Activated naive CD8-positive, alpha-beta T cell treated with anti-CD3 and anti-CD28 coated beads, Interleukin-2, amount 10 ng/mL, durations not matched to agents 7 days and 5 days (primary cell): ENCODE measurements around the gene C14orf132. TPM values are rescaled to one million over a fixed set of nuclear protein-coding genes. Genes with fewer than 3 reads are reported as not detected.

Experiments used
- ATAC-seq: fragments of 150-1000 bp; cut with Tn5 transposase; one replicate; pipeline ENCODE4 v1.10.0; 2021; ENCODE audit warnings: low read depth, moderate library complexity
- POLR2A ChIA-PET: fragments of 350-600 bp; sonication (Branson Sonifier 250); formaldehyde crosslinking; loops from one replicate; lab custom pipeline; 2021; ENCODE audit warnings: antibody characterized with exemption; lab: Charles Lee
- DNase-seq: peaks from one replicate; pipeline ENCODE4 v3.0.0; 2021
- H3K27ac Mint-ChIP-seq: one replicate; pipeline ENCODE4 v1.8.0; 2022; ENCODE audit warnings: mild to moderate bottlenecking, mixed read lengths
- H3K27me3 Mint-ChIP-seq: one replicate; pipeline ENCODE4 v1.8.0; 2022; ENCODE audit warnings: mild to moderate bottlenecking, moderate library complexity, mixed read lengths
- H3K36me3 Mint-ChIP-seq: one replicate; pipeline ENCODE4 v1.8.0; 2021; ENCODE audit warnings: mild to moderate bottlenecking, mixed read lengths
- H3K4me1 Mint-ChIP-seq: one replicate; pipeline ENCODE4 v1.8.0; 2021; ENCODE audit warnings: mixed read lengths
- H3K4me3 Mint-ChIP-seq: one replicate; pipeline ENCODE4 v1.8.0; 2022; ENCODE audit warnings: mild to moderate bottlenecking, moderate library complexity, mixed read lengths
- H3K9me3 Mint-ChIP-seq: one replicate; pipeline ENCODE4 v1.8.0; 2021; ENCODE audit warnings: mixed read lengths
- total RNA-seq, 2 experiments: library from RNA; stranded (reverse); gene quantifications; one replicate each; pipeline ENCODE4 v1.2.3, GENCODE V29; 2021

C14orf132 gene
- total RNA-seq, 2 experiments from 2014 or later = 1.7 to 2.1 TPM

DNA sequence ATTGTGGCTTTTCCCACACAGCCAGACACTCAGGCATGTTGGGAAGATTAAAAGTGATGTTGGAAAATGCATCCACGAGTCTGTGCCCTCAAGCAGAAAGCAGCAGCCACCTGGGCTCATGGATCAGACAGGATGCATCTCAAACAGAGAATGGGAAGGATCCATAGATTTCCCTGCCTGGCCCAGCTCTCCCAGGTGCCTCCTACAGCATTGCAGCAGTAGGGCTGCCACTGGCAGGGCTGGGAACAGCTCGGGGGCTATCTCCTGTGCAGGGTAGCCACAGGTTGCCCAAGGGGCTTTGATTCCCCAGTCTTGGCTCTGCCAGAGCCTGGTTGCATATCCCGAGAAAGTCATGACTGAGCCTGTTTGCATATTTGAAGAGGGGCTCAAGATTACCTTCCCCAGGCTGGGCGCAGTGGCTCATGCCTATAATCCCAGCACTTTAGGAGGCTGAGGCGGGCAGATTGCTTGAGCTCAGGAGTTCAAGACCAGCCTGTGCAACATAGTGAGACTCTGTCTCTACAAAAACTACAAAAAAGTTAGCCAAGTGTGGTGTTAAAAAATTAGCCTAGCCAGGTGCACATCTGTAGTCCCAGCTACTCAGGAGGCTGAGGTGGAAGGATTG lies 19.5 kb downstream of the C14orf132 start:
- no peak overlapping the region for H3K27ac Mint-ChIP-seq
- no peak overlapping the region for H3K4me3 Mint-ChIP-seq
- H3K4me1 Mint-ChIP-seq = no peaks in the 10 kb centered on the region
- H3K9me3 Mint-ChIP-seq = no peaks in the 10 kb centered on the region
- POLR2A ChIA-PET = no interaction called here
- peaks cover 5% of the 10 kb centered on the region for H3K27me3 Mint-ChIP-seq
- H3K36me3 Mint-ChIP-seq = no peaks in the 10 kb centered on the region
- ATAC-seq (no peak), DNase-seq (no peak)

DNA sequence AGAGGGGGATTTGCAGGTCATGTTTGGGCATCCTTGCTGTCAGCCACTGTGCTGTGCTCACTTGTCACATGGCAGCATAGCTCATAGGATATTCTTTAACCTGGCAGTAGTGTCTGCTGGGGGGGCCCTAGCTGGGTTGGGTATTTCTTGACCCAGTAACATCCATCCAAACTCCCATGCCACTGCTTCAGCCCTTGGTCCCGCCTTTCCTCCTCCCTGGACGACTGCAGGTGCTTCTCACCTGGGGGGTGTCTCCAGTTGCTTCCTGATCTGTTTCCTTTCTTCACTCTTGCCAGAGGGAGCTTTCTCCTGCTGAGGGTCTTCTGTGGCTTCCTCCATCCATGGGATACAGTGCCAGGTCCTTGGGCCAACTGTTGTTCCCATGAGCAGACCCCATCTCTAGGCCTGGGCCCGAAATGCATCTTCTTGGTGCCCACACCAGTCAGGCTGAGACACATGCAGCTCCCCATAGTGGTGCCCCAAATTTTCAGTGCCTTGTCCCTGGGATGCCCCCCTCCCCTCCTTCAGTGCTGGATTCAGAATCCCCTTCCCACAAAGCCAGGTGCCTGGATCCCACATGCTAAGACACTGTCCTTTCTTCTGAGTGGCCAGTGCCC lies 20.5 kb downstream of the C14orf132 start:
- no peaks in the 10 kb centered on the region for H3K4me1 Mint-ChIP-seq
- no peaks in the 10 kb centered on the region for H3K9me3 Mint-ChIP-seq
- ATAC-seq (no peak), DNase-seq (no peak)
- no peak overlapping the region for H3K4me3 Mint-ChIP-seq
- POLR2A ChIA-PET = no interaction called here
- H3K36me3 Mint-ChIP-seq = no peaks in the 10 kb centered on the region
- H3K27ac Mint-ChIP-seq = no peak overlapping the region
- peaks cover 5% of the 10 kb centered on the region for H3K27me3 Mint-ChIP-seq

DNA sequence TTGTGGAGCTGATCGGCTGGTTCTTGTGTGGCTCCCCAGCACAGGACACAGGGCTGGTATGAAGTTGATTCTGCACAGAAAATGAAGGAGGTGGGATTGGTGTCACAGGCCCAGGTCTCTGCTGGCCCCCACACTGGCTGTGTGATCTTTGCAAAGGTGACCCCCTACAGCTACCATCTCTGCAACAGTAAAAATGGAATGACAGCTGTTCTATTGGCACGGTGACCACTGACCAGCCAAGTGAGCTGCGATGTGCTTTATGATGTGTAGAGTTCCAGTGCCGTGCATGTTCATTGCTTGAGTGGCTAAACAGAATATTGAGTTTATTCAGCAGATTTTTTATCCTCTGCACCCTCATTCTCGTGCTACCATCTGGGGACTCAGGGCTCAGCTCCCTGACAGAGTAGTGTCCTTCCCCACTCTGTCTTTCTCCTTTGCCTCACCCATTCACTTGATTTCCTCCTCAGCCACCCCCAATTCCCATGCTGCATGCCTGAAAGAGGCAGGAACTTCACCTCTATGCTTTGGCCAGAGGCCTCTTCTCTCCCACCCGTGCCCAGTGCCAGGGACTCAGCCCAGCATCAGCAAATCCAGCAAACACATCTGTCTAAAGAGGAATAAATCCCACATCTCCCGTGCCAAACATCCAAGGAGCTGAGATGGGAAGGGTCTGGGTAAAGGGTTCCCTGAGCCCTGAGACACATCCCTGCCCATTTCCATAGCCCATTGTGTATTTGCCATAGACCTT lies 21.2 kb downstream of the C14orf132 start:
- POLR2A ChIA-PET = no interaction called here
- no peaks in the 10 kb centered on the region for H3K4me1 Mint-ChIP-seq
- no peaks in the 10 kb centered on the region for H3K36me3 Mint-ChIP-seq
- H3K27me3 Mint-ChIP-seq = peaks cover 11% of the 10 kb centered on the region
- ATAC-seq (no peak), DNase-seq (no peak)
- H3K9me3 Mint-ChIP-seq = no peaks in the 10 kb centered on the region
- no peak overlapping the region for H3K27ac Mint-ChIP-seq
- no peak overlapping the region for H3K4me3 Mint-ChIP-seq

DNA sequence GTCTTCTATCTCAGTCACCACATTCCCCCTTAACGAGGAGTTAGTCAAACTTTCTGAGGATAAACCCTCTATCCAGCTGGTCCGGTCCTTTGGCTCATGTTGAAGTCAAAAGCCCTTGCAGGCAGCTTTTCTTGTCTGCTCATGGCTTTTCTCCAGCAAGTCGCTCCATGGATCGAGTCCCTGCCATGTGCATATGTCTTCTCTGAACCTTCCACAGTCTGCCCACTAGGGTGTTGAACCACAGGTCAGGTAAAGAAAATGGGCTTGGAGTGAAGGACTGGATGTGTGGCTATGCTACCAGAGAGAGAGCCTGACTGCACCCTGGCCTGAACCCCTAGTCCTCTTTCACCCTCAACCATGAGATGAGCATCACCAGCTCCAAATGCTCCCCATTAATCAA lies 22.8 kb downstream of the C14orf132 start:
- DNase-seq (no peak), ATAC-seq (no peak)
- Mint-ChIP-seq H3K27ac (no peak overlapping the region), H3K4me3 (no peak overlapping the region), H3K27me3 (peaks cover 8% of the 10 kb centered on the region), H3K9me3 (no peaks in the 10 kb centered on the region), H3K4me1 (no peaks in the 10 kb centered on the region), H3K36me3 (no peaks in the 10 kb centered on the region)
- POLR2A ChIA-PET = no interaction called here

DNA sequence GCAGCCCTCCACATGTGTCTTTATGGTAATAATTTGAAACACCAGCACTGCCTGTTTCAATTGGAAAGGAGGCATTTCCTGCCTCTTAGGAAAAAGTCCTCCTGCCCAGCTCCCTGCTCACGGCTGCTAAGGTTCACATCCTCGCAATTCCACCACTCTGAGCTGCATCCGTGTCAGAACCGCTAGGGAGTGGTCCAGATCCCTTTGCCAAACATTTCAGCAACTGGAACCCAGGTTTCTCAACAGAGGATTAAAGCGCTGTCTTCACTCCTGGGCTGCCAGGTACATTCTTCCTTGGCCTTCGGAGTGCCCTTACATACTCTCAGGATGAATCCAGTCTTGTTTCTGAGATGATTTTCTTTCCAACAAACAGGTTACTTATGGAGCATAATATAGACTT lies 23.3 kb downstream of the C14orf132 start:
- Mint-ChIP-seq H3K36me3 (no peaks in the 10 kb centered on the region), H3K27ac (no peak overlapping the region), H3K9me3 (no peaks in the 10 kb centered on the region), H3K4me1 (no peaks in the 10 kb centered on the region), H3K27me3 (peaks cover 8% of the 10 kb centered on the region), H3K4me3 (no peak overlapping the region)
- POLR2A ChIA-PET = no interaction called here
- ATAC-seq (no peak), DNase-seq (no peak)

DNA sequence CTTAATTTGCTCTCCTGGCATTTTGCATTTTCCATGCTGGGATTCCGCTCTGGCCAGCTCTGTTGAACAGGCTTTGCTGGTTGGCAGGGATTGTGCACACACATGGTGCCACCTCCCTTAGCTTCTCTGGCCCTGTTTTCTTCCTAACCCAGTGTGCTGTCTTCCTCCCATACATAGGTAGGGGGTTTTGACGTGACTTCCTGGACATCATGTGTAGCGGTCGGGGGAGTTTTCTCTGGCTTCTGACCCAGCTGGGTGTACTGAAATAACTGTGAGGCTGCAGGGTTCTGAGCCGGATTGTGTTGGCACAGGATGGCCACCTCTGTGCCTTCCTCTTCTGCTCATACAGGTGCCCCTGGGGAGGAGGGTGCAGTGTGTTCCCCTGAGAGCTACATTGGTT lies 25.7 kb downstream of the C14orf132 start:
- POLR2A ChIA-PET = no interaction called here
- Mint-ChIP-seq H3K9me3 (no peaks in the 10 kb centered on the region), H3K4me3 (no peak overlapping the region), H3K27me3 (peaks cover 8% of the 10 kb centered on the region), H3K27ac (no peak overlapping the region), H3K36me3 (no peaks in the 10 kb centered on the region), H3K4me1 (no peaks in the 10 kb centered on the region)
- DNase-seq = no peak
- no peak for ATAC-seq

DNA sequence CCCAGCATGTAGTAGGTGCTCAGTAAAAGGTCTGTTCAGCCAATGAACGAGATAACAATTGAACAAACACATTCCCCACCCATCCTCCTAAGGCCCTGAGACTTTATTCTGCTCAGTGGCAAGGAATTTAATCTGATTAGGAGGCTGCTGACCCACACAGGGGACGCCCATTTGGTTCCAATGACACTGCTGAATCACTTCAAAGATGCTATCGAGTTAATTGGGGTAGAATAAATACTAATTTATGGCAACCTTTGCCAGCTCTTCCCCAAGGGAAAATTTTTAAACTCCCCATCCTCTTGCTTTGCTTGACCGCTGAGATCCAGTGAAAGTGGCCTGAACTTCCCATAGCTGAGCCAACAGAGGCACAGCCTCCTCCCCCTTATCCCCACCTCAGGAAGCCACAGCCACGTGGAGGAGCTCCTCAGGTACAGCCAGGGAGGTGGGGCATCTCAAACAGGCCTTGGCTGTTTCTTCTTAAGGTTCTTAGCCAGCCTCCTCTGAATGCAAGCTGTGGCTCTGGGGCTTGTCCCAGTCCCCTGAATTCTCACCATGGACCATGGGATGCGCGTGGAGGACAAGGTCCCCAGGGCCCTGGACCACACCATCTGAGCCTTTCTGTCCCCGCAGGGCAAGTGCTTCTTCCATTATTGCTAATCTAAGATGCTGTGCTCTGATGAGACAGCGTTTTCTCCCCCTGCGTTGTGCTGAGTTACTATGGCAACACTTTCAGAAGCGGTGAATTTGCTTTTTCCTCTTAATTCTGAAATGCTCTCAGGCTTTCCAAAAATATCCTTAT lies 26.7 kb downstream of the C14orf132 start:
- Mint-ChIP-seq H3K4me1 (no peaks in the 10 kb centered on the region), H3K27ac (no peak overlapping the region), H3K27me3 (peaks cover 8% of the 10 kb centered on the region), H3K36me3 (no peaks in the 10 kb centered on the region), H3K4me3 (no peak overlapping the region), H3K9me3 (no peaks in the 10 kb centered on the region)
- no peak for ATAC-seq
- no peak for DNase-seq
- POLR2A ChIA-PET = no interaction called here

DNA sequence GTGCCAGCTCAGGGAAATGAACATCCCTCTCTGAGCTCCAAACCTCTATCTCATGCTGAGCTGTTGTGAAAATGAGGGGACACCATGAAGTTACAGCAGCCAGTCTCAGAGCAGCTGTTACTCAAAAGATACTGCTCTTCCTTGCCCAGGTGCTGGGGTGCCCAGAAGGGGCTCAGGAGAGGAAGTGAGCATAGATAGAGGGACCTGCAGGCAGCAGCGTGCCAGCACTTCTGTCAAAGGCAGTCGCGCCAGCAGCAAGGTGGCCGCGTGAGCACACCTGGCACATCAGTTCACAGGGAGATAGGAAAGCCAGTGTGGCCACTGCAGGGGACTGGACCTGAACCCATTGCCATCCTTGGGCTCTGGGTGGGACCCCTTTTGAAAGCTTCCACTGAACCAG lies 27.8 kb downstream of the C14orf132 start:
- no peak for DNase-seq
- Mint-ChIP-seq H3K9me3 (no peaks in the 10 kb centered on the region), H3K27me3 (peaks cover 8% of the 10 kb centered on the region), H3K4me1 (no peaks in the 10 kb centered on the region), H3K4me3 (no peak overlapping the region), H3K27ac (no peak overlapping the region), H3K36me3 (no peaks in the 10 kb centered on the region)
- POLR2A ChIA-PET = no interaction called here
- ATAC-seq = no peak

DNA sequence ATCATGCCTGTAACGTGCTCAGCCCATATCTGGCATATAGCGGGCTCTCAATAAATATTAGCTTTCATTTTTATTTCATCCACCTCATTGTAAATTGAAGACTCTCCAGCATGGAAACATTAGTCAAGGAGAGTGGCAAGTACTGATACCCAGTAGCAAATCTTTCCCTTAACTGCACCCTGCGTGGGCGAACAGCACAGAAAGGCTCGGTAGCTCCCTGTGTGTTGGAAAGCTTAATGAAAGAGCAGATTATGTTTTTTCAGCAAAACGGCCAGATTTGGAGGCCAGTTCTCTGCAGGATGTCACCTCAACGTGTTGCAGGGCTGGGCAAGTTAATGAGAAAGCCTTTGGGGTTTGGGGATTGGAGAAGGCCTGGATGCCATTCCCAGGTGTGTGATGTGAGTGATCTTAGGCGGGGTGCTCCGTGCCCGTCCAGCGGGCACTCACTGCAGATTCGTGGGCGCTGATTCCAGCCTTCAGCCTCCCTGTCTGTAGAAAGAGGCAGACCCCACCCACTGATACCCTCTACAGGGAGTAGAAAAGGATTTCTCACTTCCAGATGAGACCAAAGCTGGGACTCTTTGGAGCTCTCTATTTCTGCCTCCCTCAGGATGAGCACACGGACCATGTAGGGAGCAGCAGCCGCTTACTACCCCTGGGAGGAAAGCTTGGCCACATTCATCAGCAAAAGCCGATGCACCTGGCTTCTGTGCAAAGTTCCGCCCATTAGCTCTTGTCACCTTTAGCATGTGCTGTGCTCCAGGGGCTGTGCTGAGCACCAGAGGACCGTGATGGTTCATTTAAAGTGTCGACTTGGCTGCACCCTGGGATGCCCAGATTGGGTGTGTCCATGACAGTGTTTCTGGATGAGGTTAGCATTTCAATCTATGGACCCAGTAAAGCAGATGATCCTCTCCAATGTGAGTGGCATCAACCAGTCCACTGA lies 29.1 kb downstream of the C14orf132 start:
- Mint-ChIP-seq H3K27me3 (peaks cover 11% of the 10 kb centered on the region), H3K36me3 (no peaks in the 10 kb centered on the region), H3K9me3 (no peaks in the 10 kb centered on the region), H3K4me3 (no peak overlapping the region), H3K4me1 (no peaks in the 10 kb centered on the region), H3K27ac (no peak overlapping the region)
- DNase-seq (no peak), ATAC-seq (no peak)
- POLR2A ChIA-PET = no interaction called here

DNA sequence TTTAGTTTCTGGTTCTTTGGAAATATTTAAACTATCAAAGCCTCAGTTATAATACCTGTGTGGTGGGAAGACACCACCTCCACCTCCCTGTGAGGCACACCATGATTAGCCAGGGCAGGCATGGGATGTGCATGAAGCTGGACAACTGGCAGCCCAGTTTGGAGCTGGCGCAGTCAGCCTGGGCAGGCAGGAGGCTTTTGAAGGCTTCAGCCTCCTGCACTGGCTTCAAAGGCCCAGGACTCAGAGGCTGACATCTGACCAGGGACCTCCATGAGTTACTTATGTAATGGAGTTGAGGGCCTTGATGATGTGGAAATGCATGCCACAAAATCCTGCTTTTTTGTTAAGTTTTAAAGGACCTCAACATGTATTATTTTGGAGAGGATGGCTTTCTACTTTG lies 30.3 kb downstream of the C14orf132 start:
- POLR2A ChIA-PET = no interaction called here
- Mint-ChIP-seq H3K27me3 (peaks cover 16% of the 10 kb centered on the region), H3K27ac (no peak overlapping the region), H3K4me1 (no peaks in the 10 kb centered on the region), H3K4me3 (no peak overlapping the region), H3K36me3 (no peaks in the 10 kb centered on the region), H3K9me3 (no peaks in the 10 kb centered on the region)
- ATAC-seq (no peak), DNase-seq (no peak)

DNA sequence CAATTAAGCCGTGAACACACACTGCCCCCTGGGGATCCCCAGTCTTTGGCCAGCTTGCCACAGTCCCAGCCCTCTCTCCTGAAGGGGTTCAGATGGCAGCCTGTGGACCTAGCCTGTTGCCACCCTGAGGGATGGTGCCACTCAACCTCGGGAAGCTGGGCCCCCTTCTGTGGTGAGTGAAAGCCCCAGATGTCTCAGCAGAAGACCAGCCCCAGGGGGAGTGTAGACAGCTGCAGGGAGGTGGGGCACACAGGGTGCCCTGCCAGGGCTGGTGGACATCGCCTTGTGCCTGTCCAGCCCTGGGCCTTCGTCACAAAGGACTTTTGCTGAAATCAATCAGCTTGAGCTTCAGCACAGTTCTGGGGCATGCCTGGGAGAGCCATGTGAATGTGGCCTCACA lies 32.4 kb downstream of the C14orf132 start:
- H3K27me3 Mint-ChIP-seq = peaks cover 26% of the 10 kb centered on the region
- no peaks in the 10 kb centered on the region for H3K36me3 Mint-ChIP-seq
- ATAC-seq = no peak
- POLR2A ChIA-PET = no interaction called here
- H3K4me1 Mint-ChIP-seq = no peaks in the 10 kb centered on the region
- peak; percentile 10 for DNase-seq
- no peak overlapping the region for H3K4me3 Mint-ChIP-seq
- H3K9me3 Mint-ChIP-seq = no peaks in the 10 kb centered on the region
- no peak overlapping the region for H3K27ac Mint-ChIP-seq

DNA sequence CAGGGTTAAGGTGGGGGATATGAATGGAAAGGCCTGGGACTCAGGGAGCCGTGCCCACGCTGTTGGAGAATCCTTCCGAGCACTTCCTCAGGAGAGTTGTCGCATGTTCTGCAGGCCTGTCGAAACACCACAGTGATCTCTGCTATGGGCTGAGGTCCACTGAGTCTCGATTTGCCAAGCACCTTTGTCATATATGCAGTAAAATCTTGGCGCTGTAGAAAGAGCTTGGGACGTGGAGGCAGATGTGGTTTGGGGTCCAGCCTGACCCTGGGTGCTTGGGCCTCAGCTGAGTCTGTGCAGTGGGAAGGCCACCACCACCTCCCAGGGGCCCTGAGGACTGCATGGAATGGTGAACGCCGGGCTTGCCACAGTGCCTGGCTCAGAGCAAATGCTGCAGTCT lies 32.9 kb downstream of the C14orf132 start:
- Mint-ChIP-seq H3K4me1 (no peaks in the 10 kb centered on the region), H3K9me3 (no peaks in the 10 kb centered on the region), H3K27me3 (peaks cover 27% of the 10 kb centered on the region), H3K36me3 (no peaks in the 10 kb centered on the region), H3K27ac (no peak overlapping the region), H3K4me3 (no peak overlapping the region)
- POLR2A ChIA-PET = no interaction called here
- DNase-seq (no peak), ATAC-seq (no peak)

DNA sequence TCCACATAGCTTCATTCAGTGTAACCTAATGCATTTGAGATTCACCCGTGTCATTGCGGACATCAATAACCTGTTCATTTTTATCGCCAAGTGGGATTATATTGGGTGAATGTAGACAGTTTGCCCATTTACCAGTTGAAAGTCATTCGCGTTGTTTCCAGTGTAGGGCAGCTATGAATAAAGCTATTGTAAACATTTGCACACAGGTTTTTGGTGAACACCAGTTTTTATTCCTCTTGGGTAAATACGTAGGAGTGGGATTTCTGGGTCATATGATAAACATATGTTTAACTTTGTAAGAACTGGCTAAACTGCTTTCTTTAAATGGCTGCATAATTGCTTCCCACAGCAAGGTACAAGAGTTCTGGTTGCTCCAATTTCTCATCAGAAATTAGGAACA lies 33.6 kb downstream of the C14orf132 start:
- POLR2A ChIA-PET = interaction anchor here (0.7 kb wide), 1 partner anchor 354 kb away, joined by 3 read pairs; no protein-coding TSS in a partner anchor
- no peaks in the 10 kb centered on the region for H3K9me3 Mint-ChIP-seq
- no peak overlapping the region for H3K4me3 Mint-ChIP-seq
- peaks cover 28% of the 10 kb centered on the region for H3K27me3 Mint-ChIP-seq
- H3K27ac Mint-ChIP-seq = no peak overlapping the region
- no peaks in the 10 kb centered on the region for H3K36me3 Mint-ChIP-seq
- H3K4me1 Mint-ChIP-seq = no peaks in the 10 kb centered on the region
- ATAC-seq (no peak), DNase-seq (no peak)
